DOHH2 (cell line): ENCODE results near the gene AGBL1.

Experiments used
- H3F3A ChIP-seq: fragments of 200-600 bp; sonication (generic), shearing (Covaris generic); 2 replicates; pipeline ENCODE4 v1.6.0; 2016; ENCODE audit warnings: antibody characterized with exemption, mild to moderate bottlenecking; ENCODE audit not compliant: control insufficient read depth, insufficient read depth
- H3K27ac ChIP-seq: fragments of 200-600 bp; sonication (generic); 2 replicates; pipeline ENCODE4 v1.5.1; 2014; ENCODE audit warnings: low read depth, mild to moderate bottlenecking, low read length, moderate library complexity
- H3K27me3 ChIP-seq: fragments of 200-600 bp; sonication (generic); 2 replicates; pipeline ENCODE4 v1.6.1; 2014; ENCODE audit warnings: mild to moderate bottlenecking, low read length, mixed read lengths; ENCODE audit not compliant: control insufficient read depth
- H3K36me3 ChIP-seq: fragments of 200-600 bp; sonication (generic); 2 replicates; pipeline ENCODE4 v1.6.1; 2014; ENCODE audit warnings: mild to moderate bottlenecking, low read length, moderate library complexity, mixed read lengths; ENCODE audit not compliant: control insufficient read depth
- H3K4me1 ChIP-seq: fragments of 200-600 bp; sonication (generic); 2 replicates; pipeline ENCODE4 v1.6.1; 2014; ENCODE audit warnings: mild to moderate bottlenecking, low read length, mixed read lengths; ENCODE audit not compliant: control insufficient read depth
- H3K4me2 ChIP-seq: fragments of 200-600 bp; sonication (generic); 2 replicates; pipeline ENCODE4 v1.6.0; 2014; ENCODE audit warnings: mild to moderate bottlenecking, low read length, moderate library complexity
- H3K4me3 ChIP-seq: fragments of 200-600 bp; sonication (generic); 2 replicates; pipeline ENCODE4 v1.5.1; 2014; ENCODE audit warnings: mild to moderate bottlenecking, low read length, mixed read lengths
- H3K79me2 ChIP-seq: fragments of 200-600 bp; sonication (generic); 2 replicates; pipeline ENCODE4 v1.6.1; 2014; ENCODE audit warnings: mild to moderate bottlenecking, low read length, mixed read lengths; ENCODE audit not compliant: control insufficient read depth
- H3K9me2 ChIP-seq: fragments of 200-600 bp; sonication (generic); replicated peaks from 2 replicates; pipeline ENCODE4 v1.6.1; 2014; ENCODE audit warnings: mild to moderate bottlenecking, low read length, mixed read lengths; ENCODE audit not compliant: control insufficient read depth
- H3K9me3 ChIP-seq: fragments of 200-600 bp; sonication (generic); 2 replicates; pipeline ENCODE4 v1.6.1; 2014; ENCODE audit warnings: antibody characterized with exemption, low read length, mixed read lengths; ENCODE audit not compliant: control insufficient read depth, insufficient read depth
- H4K20me1 ChIP-seq: fragments of 200-600 bp; sonication (generic); 2 replicates; pipeline ENCODE4 v1.6.0; 2014; ENCODE audit warnings: low read depth, mild to moderate bottlenecking, antibody characterized with exemption, low read length, moderate library complexity; ENCODE audit not compliant: control insufficient read depth, insufficient read depth
- CTCF ChIP-seq: fragments of 200-600 bp; sonication (generic); IDR thresholded peaks from one replicate; pipeline ENCODE4 v1.5.1; 2014; ENCODE audit warnings: antibody characterized with exemption, mild to moderate bottlenecking, low read depth, low read length; ENCODE audit not compliant: poor library complexity, severe bottlenecking
- EZH2phosphoT487 ChIP-seq: fragments of 200-600 bp; sonication (generic); IDR thresholded peaks from 2 replicates; pipeline ENCODE4 v1.6.1; 2017; ENCODE audit warnings: borderline replicate concordance, mild to moderate bottlenecking, antibody characterized with exemption, low read length, moderate library complexity, mixed read lengths

Gene AGBL1

GRCh38 chr15:86608461-86609205 is 529.0 kb downstream of the AGBL1 start:
- no peak overlapping the region for H3K4me3 ChIP-seq
- no peaks in the 10 kb centered on the region for H3K27me3 ChIP-seq
- H3K9me2 ChIP-seq: no peaks in the 10 kb centered on the region
- H3K4me1 ChIP-seq: no peaks in the 10 kb centered on the region
- no peak overlapping the region for H3K27ac ChIP-seq
- H3K9me3 ChIP-seq: no peaks in the 10 kb centered on the region
- no peaks in the 10 kb centered on the region for H3F3A ChIP-seq
- H4K20me1 ChIP-seq: no peaks in the 10 kb centered on the region
- no peak overlapping the region for H3K4me2 ChIP-seq
- no peak for TF ChIP-seq EZH2phosphoT487
- TF ChIP-seq CTCF: no peak
- H3K36me3 ChIP-seq: no peaks in the 10 kb centered on the region
- H3K79me2 ChIP-seq: no peaks in the 10 kb centered on the region

GRCh38 chr15:86609275-86609674 is 529.6 kb downstream of the AGBL1 start:
- H3K4me2 ChIP-seq: no peak overlapping the region
- H3F3A ChIP-seq: no peaks in the 10 kb centered on the region
- no peaks in the 10 kb centered on the region for H4K20me1 ChIP-seq
- H3K9me3 ChIP-seq: no peaks in the 10 kb centered on the region
- H3K4me3 ChIP-seq: no peak overlapping the region
- no peaks in the 10 kb centered on the region for H3K9me2 ChIP-seq
- TF ChIP-seq CTCF: no peak
- TF ChIP-seq EZH2phosphoT487: no peak
- no peaks in the 10 kb centered on the region for H3K27me3 ChIP-seq
- no peaks in the 10 kb centered on the region for H3K36me3 ChIP-seq
- H3K79me2 ChIP-seq: no peaks in the 10 kb centered on the region
- no peaks in the 10 kb centered on the region for H3K4me1 ChIP-seq
- no peak overlapping the region for H3K27ac ChIP-seq

GRCh38 chr15:86610038-86610437 is 530.4 kb downstream of the AGBL1 start:
- Histone ChIP-seq H4K20me1 (no peaks in the 10 kb centered on the region), H3K36me3 (no peaks in the 10 kb centered on the region), H3K4me2 (no peak overlapping the region), H3K4me3 (no peak overlapping the region), H3K9me2 (no peaks in the 10 kb centered on the region), H3K27ac (no peak overlapping the region), H3K79me2 (no peaks in the 10 kb centered on the region), H3K9me3 (no peaks in the 10 kb centered on the region), H3K4me1 (no peaks in the 10 kb centered on the region), H3F3A (no peaks in the 10 kb centered on the region), H3K27me3 (no peaks in the 10 kb centered on the region)
- TF ChIP-seq EZH2phosphoT487: no peak
- no peak for TF ChIP-seq CTCF
